GM04503 (cell line): ENCODE measurements around the gene CYSTM1.
A peak's percentile ranks its signal among the peaks of the same experiment; 100 is the strongest.
"Not testable (repeated sequence)": the region's sequence is repeated elsewhere in the genome, so short reads cannot be mapped to it uniquely, and the experiment has no call there.

Experiments used
- DNase-seq: peaks from one replicate; pipeline ENCODE4 v3.0.0-alpha.2; 2012; ENCODE audit warnings: low read depth

The CYSTM1 gene

GRCh38 chr5:140150201-140150600, 24.8 kb upstream of the CYSTM1 start:
- DNase-seq: no peak

DNA sequence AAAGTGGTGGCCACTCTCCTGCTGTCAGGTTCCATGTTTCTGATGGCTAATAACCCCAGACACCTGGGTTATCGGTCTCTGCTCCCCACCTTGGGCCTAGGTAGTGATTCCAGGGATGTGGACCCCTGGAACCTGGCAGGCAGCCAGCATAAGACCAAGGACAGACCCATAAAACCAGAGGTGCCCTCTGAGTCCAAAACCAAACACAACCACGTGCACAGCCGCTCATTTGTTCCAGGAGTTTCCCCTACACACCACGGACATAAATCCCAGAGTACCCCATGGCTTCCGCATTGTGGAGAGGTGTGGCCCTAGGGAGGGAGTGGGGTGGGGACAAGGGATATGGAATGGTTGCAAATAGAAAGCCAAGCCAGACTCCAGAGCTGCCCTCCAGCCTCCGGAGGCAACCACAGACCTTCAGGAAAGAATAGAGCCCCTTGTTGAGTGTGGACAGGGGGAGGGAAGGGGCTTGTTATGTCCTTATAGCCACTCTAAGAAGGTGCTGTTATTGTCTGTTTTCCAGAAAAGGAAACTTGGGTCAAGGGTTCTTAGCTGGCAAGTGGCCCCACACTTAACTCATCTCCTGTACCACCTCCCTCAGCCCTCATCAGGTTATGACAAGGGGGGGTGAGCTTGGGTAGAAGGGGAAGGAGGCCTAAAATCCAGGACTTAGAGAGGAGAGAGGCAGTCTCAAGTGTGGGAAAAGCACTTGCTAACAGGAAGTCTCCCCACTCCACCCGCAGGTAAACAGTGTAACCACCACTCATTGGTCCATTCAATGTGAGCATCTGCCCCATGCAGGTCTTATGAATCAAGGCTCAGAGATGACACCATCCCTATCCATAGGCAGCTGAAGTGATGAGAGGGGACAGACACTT, 23.6 kb upstream of the CYSTM1 start:
- no peak for DNase-seq

DNA sequence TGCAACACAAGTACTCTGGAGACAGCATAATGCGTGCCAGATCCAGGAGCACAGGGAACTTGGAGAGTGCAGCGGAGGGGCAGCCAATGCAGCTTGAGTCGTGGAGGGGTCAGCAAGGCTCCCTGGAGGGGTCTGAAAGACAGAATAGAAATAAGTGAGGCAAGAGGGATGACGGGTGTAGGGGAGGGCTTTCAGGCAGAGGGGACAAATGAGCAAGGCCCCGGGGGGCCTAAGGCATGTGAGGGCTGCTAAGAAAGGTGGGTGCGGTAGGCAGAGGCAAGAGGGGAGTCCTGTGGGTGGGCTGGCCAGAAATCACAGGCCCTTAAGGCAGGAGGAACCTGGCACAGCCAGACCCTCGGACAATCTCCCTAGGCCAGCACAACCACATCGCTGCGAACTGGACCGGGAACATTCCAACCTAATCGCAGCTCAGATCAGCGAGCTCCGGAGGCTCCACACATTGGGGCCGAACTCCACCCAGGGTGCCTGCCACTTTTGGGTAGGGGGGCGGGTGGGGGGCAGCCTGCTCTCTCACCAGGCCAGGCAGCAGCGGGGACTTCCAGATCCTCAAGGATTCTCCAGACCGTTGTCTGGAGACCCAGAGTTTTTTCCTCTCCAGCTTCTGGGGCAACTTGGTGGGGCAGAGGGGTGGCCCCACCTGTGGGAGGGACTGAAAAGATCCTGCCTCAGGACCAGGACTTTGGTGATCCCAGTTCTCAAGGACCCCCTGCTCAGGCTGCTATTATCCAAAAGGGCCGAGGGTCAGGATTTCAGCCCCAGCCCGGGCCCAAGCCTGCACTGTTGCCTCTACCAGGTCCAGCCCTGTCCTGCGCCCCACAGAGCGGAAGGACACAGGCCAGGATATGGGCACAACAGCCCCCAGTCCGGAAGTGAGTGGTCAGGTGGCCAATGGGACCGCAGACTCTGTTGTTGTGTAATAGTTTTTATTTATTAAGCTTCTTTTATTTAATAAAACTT, 22.7 kb upstream of the CYSTM1 start:
- DNase-seq: no peak

GRCh38 chr5:140153255-140153654, 21.7 kb upstream of the CYSTM1 start:
- no peak for DNase-seq

- no peak for DNase-seq
These were observed 21.1 kb upstream of the CYSTM1 start for GRCh38 chr5:140153905-140154304.

GRCh38 chr5:140154710-140155381, 20.1 kb upstream of the CYSTM1 start:
- not testable (repeated sequence) for DNase-seq

DNA sequence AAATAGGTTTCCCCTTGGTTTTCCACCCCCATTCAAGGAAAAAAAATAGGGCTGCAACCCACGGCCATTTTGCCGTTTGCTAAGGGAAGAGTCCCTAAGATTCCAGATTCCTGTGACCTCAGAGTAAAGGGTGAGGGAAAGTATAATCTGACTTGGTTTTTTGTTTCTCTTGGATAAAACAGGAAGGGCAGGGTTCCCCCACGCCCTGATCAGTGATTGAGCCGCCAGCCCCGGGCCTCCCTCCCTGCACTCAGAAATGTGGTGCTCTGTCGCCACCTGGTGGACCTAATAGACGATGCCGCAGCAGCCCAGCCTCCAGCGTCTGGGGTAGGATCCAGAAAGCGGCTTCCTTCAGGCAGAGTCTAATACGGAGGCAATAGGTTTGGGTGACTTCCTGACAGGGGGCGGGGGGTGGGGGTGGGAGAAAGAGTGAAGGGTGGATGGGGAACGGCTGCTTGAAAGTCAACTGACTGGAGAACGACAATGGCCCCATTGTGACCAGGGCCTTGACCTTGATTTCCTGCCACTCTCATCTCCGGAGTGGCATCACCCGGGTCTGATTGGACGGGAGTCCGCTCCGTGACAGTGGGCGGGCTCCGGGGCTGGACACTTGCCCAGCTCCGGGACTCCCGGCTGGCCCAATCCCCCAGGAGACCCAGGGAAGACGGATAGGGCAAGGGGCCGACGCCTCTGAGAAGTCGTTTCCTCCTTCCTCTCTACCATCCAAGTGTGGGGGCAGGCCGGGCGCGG, 17.8 kb upstream of the CYSTM1 start:
- peak; percentile 24 for DNase-seq

DNA sequence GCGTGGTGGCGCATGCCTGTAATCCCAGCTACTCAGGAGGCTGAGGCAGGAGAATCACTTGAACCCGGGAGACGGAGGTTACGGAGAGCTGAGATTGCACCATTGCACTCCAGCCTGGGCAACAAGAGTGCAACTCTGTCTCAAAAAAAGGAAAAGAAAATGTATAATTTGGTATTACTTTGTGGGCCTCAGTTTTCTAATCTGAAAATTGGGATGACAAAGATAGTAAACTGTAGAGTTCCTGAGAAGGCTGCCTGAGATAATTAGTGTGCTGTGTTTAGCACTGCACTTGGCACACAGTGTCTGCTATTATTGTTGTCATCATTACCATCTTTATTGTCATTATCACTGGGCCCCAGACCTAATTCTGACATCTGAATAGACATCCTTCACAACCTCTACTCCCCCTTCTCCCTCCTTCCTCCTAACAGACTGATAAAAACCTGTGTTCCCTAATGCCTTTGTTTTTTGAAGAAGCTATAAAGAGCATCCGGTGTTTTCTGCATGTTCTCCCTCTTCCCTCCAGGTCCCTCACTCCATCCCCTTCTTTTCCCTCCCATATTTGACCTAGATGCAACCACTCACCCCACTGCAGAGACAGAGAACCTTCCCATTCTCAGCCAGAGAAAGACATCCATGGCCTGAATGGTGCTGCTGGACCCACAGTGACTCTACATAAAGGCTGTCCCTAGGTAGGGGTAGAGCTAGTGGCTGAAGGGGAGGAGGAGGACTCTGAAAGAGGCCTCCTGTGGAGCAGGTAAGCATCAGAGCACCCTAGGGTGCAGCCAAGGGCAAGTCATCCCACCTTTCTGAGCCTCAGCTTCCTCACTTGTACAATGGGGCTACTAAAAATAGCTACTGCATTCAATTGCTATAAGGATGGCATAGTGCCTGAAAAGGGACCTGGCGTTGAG, 15.7 kb upstream of the CYSTM1 start:
- DNase-seq: no peak

DNA sequence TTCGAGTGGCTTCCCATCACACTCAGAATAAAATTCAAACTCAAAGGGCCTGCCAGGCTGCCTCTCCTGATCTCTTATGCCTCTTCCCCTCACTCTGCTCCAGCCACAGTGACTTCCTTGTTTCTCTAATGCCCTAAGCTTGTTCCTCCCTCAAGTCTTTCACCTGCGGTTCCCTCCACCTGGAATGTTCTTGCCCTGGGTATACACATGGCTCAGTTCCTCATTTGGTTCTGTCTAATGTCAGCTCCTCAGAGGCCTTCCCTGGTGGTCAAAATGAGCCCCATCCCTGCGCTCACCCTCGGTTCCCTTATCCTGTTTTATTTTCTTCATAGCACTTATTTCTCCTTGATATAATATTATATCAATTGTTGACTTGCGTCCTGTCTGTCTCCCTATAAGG, 12.7 kb upstream of the CYSTM1 start:
- DNase-seq: no peak

DNA sequence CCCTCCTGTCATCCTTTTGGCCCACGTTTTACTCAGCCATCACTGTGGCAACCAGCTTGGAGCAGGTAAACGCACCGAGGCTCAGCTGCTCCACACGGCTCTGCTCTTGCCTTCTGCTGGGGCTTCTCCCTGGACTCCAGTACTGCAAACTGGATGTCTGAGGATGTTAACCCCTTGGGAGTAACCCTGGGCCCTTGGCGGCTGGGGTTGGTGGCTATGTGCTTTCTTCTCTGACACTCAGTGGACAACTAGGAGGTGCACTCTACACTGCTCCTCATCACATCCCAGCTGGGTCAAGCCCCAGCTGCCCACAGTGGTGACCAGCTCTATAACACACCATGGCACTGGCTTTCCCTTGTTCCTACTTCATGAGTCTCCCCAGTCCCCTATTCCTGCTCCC, 12.2 kb upstream of the CYSTM1 start:
- DNase-seq: no peak

DNA sequence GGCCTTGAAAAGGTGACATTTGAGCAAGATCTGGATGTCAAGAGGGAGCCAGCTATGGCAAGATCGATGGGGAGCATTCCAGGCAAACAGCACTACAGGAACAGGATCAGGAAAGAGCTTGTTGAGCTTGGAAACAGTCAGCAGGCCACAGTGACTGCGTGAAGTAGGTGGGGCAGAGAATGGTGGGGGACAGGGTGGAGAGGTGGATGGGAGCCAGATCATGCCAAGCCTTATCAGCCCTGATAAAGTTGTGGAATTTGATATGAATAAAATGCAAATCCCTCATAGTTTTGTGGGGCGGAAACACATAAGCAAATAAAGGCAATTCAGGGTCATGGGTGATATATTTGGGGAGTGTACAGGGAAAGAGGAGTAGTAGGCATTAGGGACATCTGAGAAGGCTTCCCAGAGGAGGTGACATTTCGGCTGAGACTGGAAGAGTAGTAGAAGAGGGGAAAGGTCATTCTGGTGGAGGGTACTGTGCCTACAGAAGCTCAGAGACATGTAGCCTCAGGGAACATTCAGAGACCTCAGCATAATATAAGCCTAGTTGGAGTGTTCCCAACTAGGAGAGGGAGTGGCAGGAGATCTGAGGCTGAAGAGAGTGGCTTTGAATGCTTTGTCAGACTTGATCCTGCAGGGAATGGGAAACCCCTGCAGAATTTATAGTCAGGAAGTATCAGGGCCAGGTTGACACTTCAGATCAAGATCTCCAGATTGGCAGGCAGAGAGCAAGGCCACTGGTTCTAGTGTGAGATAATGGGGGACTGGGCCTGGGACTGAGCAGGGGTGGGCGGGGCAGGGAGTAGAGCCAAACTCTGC, 9.7 kb upstream of the CYSTM1 start:
- no peak for DNase-seq

GRCh38 chr5:140165923-140166270, 9.1 kb upstream of the CYSTM1 start:
- DNase-seq: no peak

DNA sequence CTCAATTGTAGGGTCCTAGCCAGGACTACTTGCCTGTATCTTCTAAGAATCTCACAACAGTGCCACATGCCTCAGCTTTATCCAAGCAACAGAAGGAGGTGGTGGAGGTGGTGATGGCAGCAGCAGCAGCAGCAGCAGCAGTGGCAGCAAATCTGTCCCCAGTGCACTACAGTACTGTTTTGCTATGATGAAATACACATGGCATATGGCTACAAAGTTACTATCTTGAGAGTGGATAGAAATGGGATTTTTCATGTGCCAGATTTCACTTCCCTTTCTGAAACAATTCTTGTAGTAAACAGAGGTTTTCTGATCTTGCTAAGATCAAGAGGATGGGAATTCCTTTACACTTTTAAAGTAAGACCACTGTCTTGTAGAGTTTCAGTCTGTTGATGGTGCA, 8.1 kb upstream of the CYSTM1 start:
- DNase-seq: no peak

DNA sequence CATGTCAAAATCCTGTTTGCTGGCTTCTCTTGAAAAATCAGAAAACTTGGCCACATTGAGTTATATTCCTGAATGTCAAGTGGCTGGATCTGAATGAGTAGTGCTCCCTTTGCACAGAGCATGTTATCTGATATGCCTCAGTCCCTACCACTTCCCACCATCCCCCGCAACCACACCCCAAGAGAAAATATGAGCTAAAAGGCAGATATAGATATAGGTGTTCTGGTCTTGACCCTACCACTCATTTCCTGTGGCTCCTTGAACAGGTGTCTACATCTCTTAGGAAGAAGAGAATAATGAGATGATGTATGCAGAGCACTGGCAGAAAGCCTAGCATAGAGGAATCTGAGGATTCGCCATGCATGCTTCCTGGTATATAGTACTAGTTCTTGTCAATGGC, 6.6 kb upstream of the CYSTM1 start:
- no peak for DNase-seq

- no peak for DNase-seq
These were observed 5.6 kb upstream of the CYSTM1 start for GRCh38 chr5:140169410-140169809.

GRCh38 chr5:140172483-140172882, 2.5 kb upstream of the CYSTM1 start:
- DNase-seq: no peak

DNA sequence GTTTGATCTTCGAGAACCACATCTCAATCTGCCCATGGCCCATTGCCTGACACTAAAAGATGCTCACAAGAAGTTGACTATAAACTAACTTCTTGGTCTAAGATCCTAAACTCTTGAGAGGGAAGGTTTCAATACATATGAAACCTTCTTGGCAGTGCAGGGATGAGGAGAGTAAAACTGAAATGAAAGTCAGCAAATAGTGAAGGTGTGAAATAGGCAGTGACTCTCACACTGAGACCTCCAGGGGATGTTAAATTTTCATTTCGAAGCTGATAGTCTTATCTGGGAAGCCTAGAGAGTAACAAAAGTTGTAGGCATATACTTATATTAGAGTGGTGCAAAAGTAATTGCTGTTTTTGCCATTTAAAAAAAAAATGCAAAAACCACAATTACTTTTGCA, 974 bp upstream of the CYSTM1 start:
- DNase-seq: no peak

- no peak for DNase-seq
These were observed 511 bp downstream of the CYSTM1 start for GRCh38 chr5:140175367-140176030.

DNA sequence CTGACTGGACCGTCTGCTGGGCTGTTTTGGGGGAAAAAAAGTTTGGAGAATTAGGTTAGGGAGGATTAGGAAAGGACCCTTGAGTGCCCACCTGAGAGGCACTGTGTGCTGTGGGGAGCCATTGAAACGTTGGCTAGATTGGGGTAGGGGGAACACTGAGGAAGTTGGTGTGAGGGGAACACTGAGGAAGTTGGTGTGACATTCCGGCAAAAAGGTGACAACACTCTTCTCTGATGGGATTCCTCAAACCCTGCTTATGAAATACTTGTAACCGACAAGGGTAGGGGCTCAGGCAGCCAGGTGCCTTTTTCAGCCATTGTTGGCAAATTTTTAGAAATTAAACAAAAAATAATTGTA, 1.0 kb downstream of the CYSTM1 start:
- no peak for DNase-seq

DNA sequence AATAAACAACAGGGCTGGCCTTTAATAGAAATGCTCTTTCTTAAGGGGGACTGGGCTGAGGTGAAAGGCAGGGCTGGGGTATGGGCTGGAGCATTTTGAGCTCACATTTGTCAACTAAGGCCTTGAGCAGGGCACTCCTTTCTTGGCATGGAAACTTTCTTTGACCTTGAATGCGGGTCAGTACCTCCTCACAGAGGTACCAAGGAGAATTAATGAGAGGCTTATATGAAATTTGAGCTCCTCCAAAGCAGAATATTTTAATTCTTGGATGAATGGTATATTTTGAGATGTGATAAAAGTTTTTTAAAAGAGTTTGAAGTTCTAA, 3.1 kb downstream of the CYSTM1 start:
- no peak for DNase-seq
